Thymus (tissue), 11 donors: ENCODE data around the gene MSI1. TPM values are rescaled to one million over a fixed set of nuclear protein-coding genes. Genes with fewer than 3 reads are reported as not detected.

Experiments
- DNase-seq, 9 donors: peaks; one replicate each; pipeline ENCODE4 v3.0.0-alpha.2; 2013; ENCODE audit warnings: low spot score in 9 of 9, low read depth in 6 of 9, missing footprints in 1 of 9
- H3K27ac ChIP-seq, 2 donors: one replicate each; pipeline ENCODE4 v1.5.1; 2013; ENCODE audit warnings: control low read depth in 1 of 2, low read depth in 1 of 2, low read length in 1 of 2, mild to moderate bottlenecking in 1 of 2, moderate library complexity in 1 of 2
- H3K27me3 ChIP-seq, 2 donors: one replicate each; pipeline ENCODE4 v1.5.1; 2013; ENCODE audit warnings: low read length in 1 of 2; ENCODE audit not compliant: control insufficient read depth in 2 of 2, insufficient read depth in 1 of 2
- H3K36me3 ChIP-seq, 2 donors: one replicate each; pipeline ENCODE4 v1.5.1; 2013; ENCODE audit warnings: low read length in 1 of 2, mild to moderate bottlenecking in 1 of 2, moderate library complexity in 1 of 2; ENCODE audit not compliant: control insufficient read depth in 2 of 2, insufficient read depth in 2 of 2
- H3K4me1 ChIP-seq, 2 donors: one replicate each; pipeline ENCODE4 v1.5.1; 2013; ENCODE audit warnings: low read length in 2 of 2; ENCODE audit not compliant: control insufficient read depth in 2 of 2, insufficient read depth in 2 of 2
- H3K4me3 ChIP-seq, 2 donors: one replicate each; pipeline ENCODE4 v1.5.1; 2013; ENCODE audit warnings: low read length in 2 of 2, control low read depth in 1 of 2, mild to moderate bottlenecking in 1 of 2
- H3K9me3 ChIP-seq, 2 donors: one replicate each; pipeline ENCODE4 v1.5.1; 2013; ENCODE audit warnings: low read length in 1 of 2, mild to moderate bottlenecking in 1 of 2; ENCODE audit not compliant: control insufficient read depth in 2 of 2, insufficient read depth in 1 of 2
- WGBS: extraction: QIAGEN DNeasy Blood & Tissue Kit; methylation state at CpG from one replicate; pipeline ENCODE4 v1.1.7; 2013; 5-methylcytosine and 5-hydroxymethylcytosine counted together
- polyA plus RNA-seq: library from polyadenylated mRNA; stranded (reverse); fragments of 200-250 nt; gene quantifications from one replicate; pipeline ENCODE4 v1.2.3, GENCODE V29; 2013
- total RNA-seq: library from RNA; stranded (reverse); fragments of 120-200 nt; gene quantifications from one replicate; pipeline ENCODE4 v1.2.4, GENCODE V29; 2013
- donor health status: healthy.

Gene MSI1
- total and polyA plus RNA-seq, 2 donors: 0.05 to 0.25 TPM

DNA sequence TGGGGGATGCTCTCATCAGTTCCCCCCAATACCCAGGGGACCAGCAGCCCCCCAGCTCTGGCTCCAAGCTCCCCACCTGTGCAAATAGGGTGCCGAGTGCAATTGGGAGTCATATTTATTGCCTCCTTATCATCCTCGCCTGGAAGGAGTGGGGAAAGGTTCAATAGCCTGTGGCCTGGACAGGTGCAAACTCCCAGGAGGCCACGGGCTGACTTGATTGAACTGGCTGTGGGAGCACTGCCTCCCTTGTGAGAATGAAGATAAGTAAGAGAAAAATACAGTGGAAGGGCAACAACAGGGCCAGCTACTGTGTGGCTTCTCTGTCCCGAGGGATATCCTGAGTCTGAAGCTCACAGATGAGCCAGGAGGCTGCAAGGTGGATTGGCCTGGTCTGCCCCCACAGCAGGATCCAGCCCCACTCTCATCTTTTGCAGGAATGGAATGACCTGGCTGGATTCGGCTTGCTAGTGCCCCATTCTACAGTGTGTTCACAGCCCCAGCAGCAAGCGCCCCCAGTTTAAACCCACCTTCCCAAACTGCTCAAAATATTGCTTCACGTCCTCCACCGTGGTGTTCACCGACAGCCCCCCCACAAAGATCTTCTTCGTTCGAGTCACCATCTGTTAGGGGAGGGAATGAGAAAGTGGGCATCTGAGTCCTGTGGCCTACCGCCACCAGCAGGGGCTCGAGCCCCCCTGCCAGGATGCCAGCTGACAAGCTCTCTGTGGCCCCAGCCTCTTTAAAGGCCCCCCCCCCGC, 6.3 kb downstream of the MSI1 start:
- 94% methylated on average over 14 of the region's 14 CpGs for WGBS
- Histone ChIP-seq H3K27me3 (peaks cover 44 to 98% of the 10 kb centered on the region in 2 donors), H3K9me3 (no peaks in the 10 kb centered on the region), H3K4me3 (no peak overlapping the region), H3K27ac (no peak overlapping the region), H3K4me1 (peaks cover 0 to 7% of the 10 kb centered on the region in 2 donors), H3K36me3 (no peaks in the 10 kb centered on the region)
- DNase-seq: no peak

DNA sequence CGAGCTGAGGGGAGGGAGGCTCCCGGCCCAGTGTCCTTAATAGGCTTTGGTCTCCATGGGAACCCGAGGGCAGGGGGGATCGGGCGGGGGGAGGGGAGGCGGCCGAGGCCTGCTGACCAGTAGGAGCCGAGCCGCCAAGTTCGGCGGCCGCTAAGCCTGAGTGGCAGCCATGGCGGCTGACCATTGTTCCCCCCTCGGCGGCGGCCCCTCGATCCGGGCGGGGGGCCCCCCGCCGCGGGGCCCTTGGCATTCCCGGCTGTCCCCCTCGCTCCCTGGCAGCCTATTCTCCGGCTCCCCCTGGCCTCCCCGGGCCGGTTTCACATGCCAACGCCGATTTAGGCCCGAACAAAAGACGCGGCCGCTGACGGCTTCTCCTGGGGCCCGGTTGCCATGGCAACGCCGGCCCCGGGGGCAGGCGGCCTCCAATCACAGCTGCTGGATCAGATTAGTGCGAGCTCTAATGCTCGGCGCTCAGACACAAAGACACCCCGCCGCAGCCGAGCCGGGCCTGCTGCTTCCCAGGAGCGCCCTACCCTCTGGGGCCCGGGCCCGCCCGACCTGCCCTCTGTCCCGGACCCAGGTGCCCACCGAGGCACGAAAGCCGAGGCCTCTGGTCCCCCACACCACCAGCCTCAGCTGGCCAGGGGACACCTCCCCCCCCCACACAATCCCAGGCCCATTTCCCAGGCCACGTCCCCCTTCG, 7.3 kb downstream of the MSI1 start:
- H3K27ac ChIP-seq: no peak overlapping the region
- peaks cover 0 to 2% of the 10 kb centered on the region in 2 donors for H3K9me3 ChIP-seq
- peaks cover 0 to 7% of the 10 kb centered on the region in 2 donors for H3K4me1 ChIP-seq
- peak overlapping the region in 1 of 2 donors; percentile 12 for H3K4me3 ChIP-seq
- H3K36me3 ChIP-seq: no peaks in the 10 kb centered on the region
- 13% methylated on average over 56 of the region's 56 CpGs for WGBS
- H3K27me3 ChIP-seq: peaks cover 34 to 93% of the 10 kb centered on the region in 2 donors
- DNase-seq: peak in 6 of 9 donors; percentile 14 to 51 (median 28)

DNA sequence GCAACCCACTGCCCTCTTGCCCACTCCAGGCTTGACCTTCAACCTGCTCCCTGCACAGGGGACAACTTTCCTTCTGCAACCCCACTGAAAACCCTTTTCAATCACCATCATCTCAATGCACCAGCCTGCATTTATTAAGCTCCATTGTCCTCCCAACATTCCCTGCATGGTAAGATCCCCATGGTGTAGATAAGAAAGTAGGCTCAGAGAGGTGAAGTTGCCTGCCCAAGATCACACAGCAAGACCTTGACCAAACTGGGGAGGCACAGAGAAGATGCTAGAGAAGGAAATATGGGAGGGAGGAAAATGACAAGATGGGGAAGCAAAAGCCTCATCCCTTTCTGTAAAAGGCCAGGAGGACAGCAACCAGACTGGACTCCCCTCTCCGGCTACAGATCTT, 9.8 kb downstream of the MSI1 start:
- 90% methylated on average over 1 of the region's 1 CpG for WGBS
- Histone ChIP-seq H3K27me3 (peaks cover 25 to 69% of the 10 kb centered on the region in 2 donors), H3K36me3 (no peaks in the 10 kb centered on the region), H3K4me3 (no peak overlapping the region), H3K4me1 (peaks cover 0 to 7% of the 10 kb centered on the region in 2 donors), H3K27ac (no peak overlapping the region), H3K9me3 (peaks cover 0 to 4% of the 10 kb centered on the region in 2 donors)
- DNase-seq: no peak

DNA sequence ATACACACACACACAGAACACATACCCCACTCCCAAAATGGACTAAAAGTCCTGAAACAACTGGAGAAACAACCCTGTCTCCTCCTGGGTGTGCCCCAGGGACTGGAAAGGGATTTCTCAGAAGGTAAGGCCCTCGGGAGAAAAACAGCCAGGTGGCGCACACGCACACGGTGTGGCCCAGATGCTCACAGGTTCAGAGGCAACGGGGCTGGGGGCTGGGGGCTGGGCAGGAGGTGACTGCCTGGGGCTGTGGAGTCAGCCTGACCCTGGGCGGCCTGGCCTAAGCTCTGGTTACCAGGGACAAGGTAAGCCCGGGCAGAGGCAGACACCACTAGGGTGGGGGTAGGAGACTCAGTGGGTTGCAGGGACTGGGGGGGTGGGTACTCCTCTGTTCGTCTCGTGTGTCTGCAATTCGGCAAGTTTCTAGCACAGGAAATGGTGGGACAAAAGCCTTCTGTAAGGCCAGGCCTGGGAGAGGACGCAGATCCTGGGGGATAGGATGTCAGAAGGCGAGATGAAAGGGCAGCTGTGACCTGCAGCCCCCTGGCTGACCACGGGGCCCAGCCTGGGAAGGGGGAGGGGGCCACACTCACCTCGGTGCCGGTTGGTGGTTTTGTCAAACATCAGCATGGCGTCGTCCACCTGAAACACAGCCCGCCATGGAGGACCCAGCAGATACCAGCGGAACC, 10.4 kb downstream of the MSI1 start:
- Histone ChIP-seq H3K4me3 (no peak overlapping the region), H3K4me1 (peaks cover 0 to 7% of the 10 kb centered on the region in 2 donors), H3K9me3 (peaks cover 0 to 4% of the 10 kb centered on the region in 2 donors), H3K36me3 (no peaks in the 10 kb centered on the region), H3K27me3 (peaks cover 24 to 65% of the 10 kb centered on the region in 2 donors), H3K27ac (no peak overlapping the region)
- no peak for DNase-seq
- WGBS: 60% methylated on average over 19 of the region's 19 CpGs

- H3K27ac ChIP-seq: no peak overlapping the region
- H3K4me3 ChIP-seq: no peak overlapping the region
- DNase-seq: no peak
- WGBS: 90% methylated on average over 5 of the region's 5 CpGs
- peaks cover 16 to 54% of the 10 kb centered on the region in 2 donors for H3K27me3 ChIP-seq
- H3K9me3 ChIP-seq: peaks cover 0 to 4% of the 10 kb centered on the region in 2 donors
- H3K4me1 ChIP-seq: peaks cover 0 to 7% of the 10 kb centered on the region in 2 donors
- H3K36me3 ChIP-seq: no peaks in the 10 kb centered on the region
These were observed 11.9 kb downstream of the MSI1 start for GRCh38 chr12:120357104-120357503.

GRCh38 chr12:120356567-120357030, 12.4 kb downstream of the MSI1 start:
- peaks cover 0 to 2% of the 10 kb centered on the region in 2 donors for H3K4me1 ChIP-seq
- H3K27ac ChIP-seq: no peak overlapping the region
- no peaks in the 10 kb centered on the region for H3K36me3 ChIP-seq
- peaks cover 13 to 49% of the 10 kb centered on the region in 2 donors for H3K27me3 ChIP-seq
- DNase-seq: peak in 8 of 9 donors; percentile 16 to 56 (median 32)
- no peak overlapping the region for H3K4me3 ChIP-seq
- H3K9me3 ChIP-seq: peaks cover 0 to 4% of the 10 kb centered on the region in 2 donors
- WGBS: 74% methylated on average over 13 of the region's 13 CpGs

DNA sequence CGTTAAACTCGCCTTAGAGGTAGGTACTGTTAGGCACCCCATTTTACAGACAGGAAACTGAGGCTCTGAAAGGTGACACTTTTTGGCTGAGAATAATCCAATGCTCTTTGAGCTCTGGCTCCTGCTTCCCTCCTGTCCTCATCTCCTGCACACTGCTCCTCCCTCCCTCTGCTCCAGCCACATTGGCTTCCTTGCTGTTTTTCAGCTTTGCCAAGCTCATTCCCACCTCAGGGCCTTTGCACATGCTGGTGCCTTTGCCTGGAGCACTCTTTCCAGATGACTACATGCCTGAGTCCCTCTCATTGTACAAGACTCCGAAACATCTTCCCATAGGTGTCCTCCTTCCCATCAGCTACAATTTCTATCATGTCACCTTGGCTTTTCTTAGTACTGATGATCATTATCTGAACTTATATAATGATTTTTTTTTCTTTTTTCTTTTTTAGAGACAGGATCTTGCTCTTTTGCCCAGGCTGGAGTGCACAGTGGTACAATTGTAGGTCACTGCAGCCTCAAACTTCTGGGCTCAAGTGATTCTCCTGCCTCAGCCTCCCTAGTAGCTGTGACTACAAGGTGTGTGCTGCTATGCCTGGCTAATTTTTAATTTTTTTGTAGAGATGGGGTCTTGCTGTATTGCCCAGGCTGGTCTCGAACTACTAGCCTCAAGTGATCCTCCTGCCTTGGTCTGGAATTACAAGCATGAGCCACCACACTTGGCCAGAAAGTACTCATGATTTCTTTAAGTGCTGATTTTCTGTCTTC, 15.2 kb downstream of the MSI1 start:
- WGBS: 95% methylated on average over 4 of the region's 4 CpGs
- H3K27me3 ChIP-seq: peaks cover 0 to 27% of the 10 kb centered on the region in 2 donors
- H3K27ac ChIP-seq: no peak overlapping the region
- no peaks in the 10 kb centered on the region for H3K36me3 ChIP-seq
- DNase-seq: no peak
- H3K9me3 ChIP-seq: peaks cover 0 to 4% of the 10 kb centered on the region in 2 donors
- H3K4me1 ChIP-seq: no peaks in the 10 kb centered on the region
- H3K4me3 ChIP-seq: no peak overlapping the region

DNA sequence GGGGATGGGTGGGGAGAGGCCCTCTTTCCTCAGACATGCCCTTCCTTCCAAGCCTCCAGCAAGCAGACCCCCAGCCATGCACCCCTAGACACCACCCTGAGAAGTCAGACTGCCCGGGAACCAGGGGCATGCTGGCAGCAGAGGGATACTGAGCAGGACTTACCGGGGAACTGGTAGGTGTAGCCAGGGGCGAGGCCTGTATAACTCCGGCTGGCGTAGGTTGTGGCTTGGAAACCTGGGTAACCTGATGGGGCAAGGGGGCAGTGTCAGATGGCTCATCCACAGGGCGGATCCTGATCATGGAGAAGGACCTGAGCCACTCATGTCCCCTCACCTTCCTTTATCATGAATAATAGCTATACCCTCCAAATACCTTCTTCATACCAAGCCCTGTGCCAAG, 15.8 kb downstream of the MSI1 start:
- Histone ChIP-seq H3K9me3 (peaks cover 0 to 4% of the 10 kb centered on the region in 2 donors), H3K4me1 (no peaks in the 10 kb centered on the region), H3K27me3 (peaks cover 0 to 21% of the 10 kb centered on the region in 2 donors), H3K27ac (no peak overlapping the region), H3K36me3 (no peaks in the 10 kb centered on the region), H3K4me3 (no peak overlapping the region)
- 96% methylated on average over 6 of the region's 6 CpGs for WGBS
- no peak for DNase-seq
